HEK293 (cell line): ENCODE measurements around the gene PYHIN1.

Experiments
- CTCF ChIA-PET: fragments of 350-600 bp; formaldehyde crosslinking; extraction: SDS; loops from one replicate; lab custom pipeline; 2021; ENCODE audit warnings: antibody characterized with exemption; lab: Yijun Ruan, JAX
- POLR2A ChIA-PET: fragments of 300-600 bp; formaldehyde crosslinking; extraction: SDS; loops from one replicate; lab custom pipeline; 2020; ENCODE audit warnings: antibody characterized with exemption, inconsistent platforms; lab: Yijun Ruan, JAX
- H3K27ac ChIP-seq: fragments of 200-500 bp; sonication (Bioruptor generic); 2 replicates; pipeline ENCODE4 v1.5.1; 2014; ENCODE audit warnings: low read depth, low read length, control low read depth, inconsistent platforms; ENCODE audit errors: extremely low read depth
- H3K36me3 ChIP-seq, 2 experiments: fragments of 200-500 bp in 1 of 2; sonication (Bioruptor generic) in 1 of 2; 1 replicate in 1 of 2; 2 replicates in 1 of 2; pipeline ENCODE4 v1.5.1; 2014 to 2017; ENCODE audit warnings: inconsistent platforms in 2 of 2, low read length in 2 of 2; ENCODE audit not compliant: control insufficient read depth in 2 of 2, insufficient read depth in 1 of 2
- H3K4me1 ChIP-seq: fragments of 200-500 bp; sonication (Bioruptor generic); 2 replicates; pipeline ENCODE4 v1.5.1; 2014; ENCODE audit warnings: mild to moderate bottlenecking, low read length, inconsistent platforms; ENCODE audit not compliant: control insufficient read depth, insufficient read depth
- H3K4me3 ChIP-seq: 2 replicates; pipeline ENCODE4 v1.5.1; 2011; ENCODE audit warnings: low read depth, mild to moderate bottlenecking, control low read depth, low read length, moderate library complexity
- H3K9me3 ChIP-seq: fragments of 200-500 bp; sonication (Bioruptor generic); 2 replicates; pipeline ENCODE4 v1.5.1; 2014; ENCODE audit warnings: low read depth, low read length, inconsistent platforms; ENCODE audit not compliant: control insufficient read depth, insufficient read depth
- GLI2 ChIP-seq: fragments of 450-650 bp; formaldehyde crosslinking; IDR thresholded peaks from 2 replicates; pipeline ENCODE4; 2017; ENCODE audit warnings: missing biosample characterization, missing genetic modification characterization, low read depth, borderline replicate concordance
- GLI4 ChIP-seq: fragments of 450-650 bp; formaldehyde crosslinking; IDR thresholded peaks from 2 replicates; pipeline ENCODE4 v1.5.1; 2016; ENCODE audit warnings: missing biosample characterization, missing genetic modification characterization
- INSM2 ChIP-seq: fragments of 450-650 bp; formaldehyde crosslinking; IDR thresholded peaks from 2 replicates; pipeline ENCODE4 v1.5.1; 2016; ENCODE audit warnings: missing biosample characterization, missing genetic modification characterization
- KLF17 ChIP-seq: fragments of 450-650 bp; formaldehyde crosslinking; IDR thresholded peaks from 2 replicates; pipeline ENCODE4 v1.5.1; 2016; ENCODE audit warnings: missing biosample characterization, missing genetic modification characterization
- REPIN1 ChIP-seq: fragments of 450-650 bp; formaldehyde crosslinking; IDR thresholded peaks from 2 replicates; pipeline ENCODE4 v1.5.1; 2017; ENCODE audit warnings: missing biosample characterization, missing genetic modification characterization, low read depth
- TRIM28 ChIP-seq: IDR thresholded peaks from 2 replicates; pipeline ENCODE4 v1.6.1; 2011; ENCODE audit warnings: low read length, control low read depth, borderline replicate concordance
- TSHZ1 ChIP-seq: fragments of 450-650 bp; formaldehyde crosslinking; IDR thresholded peaks from 2 replicates; pipeline ENCODE4 v1.5.1; 2016; ENCODE audit warnings: missing biosample characterization, missing genetic modification characterization, borderline replicate concordance
- ZNF280C ChIP-seq: fragments of 450-650 bp; formaldehyde crosslinking; IDR thresholded peaks from 2 replicates; pipeline ENCODE4 v1.5.1; 2016; ENCODE audit warnings: missing biosample characterization, missing genetic modification characterization
- ZNF48 ChIP-seq: fragments of 450-650 bp; formaldehyde crosslinking; IDR thresholded peaks from 2 replicates; pipeline ENCODE4 v1.5.1; 2016; ENCODE audit warnings: missing biosample characterization, missing genetic modification characterization
- ZNF529 ChIP-seq: fragments of 450-650 bp; formaldehyde crosslinking; IDR thresholded peaks from 2 replicates; pipeline ENCODE4 v1.5.1; 2017; ENCODE audit warnings: missing genetic modification characterization, missing biosample characterization; ENCODE audit not compliant: insufficient replicate concordance
- ZNF560 ChIP-seq: fragments of 450-650 bp; formaldehyde crosslinking; IDR thresholded peaks from 2 replicates; pipeline ENCODE4 v1.5.1; 2017; ENCODE audit warnings: missing biosample characterization, missing genetic modification characterization, borderline replicate concordance

PYHIN1 gene

GRCh38 chr1:158930504-158930903 is 848 bp upstream of the PYHIN1 start (continued):
- TF ChIP-seq TSHZ1 (tag by site-specific recombination) (no peak), GLI2 (tag by site-specific recombination) (no peak), KLF17 (tag by site-specific recombination) (no peak), ZNF48 (tag by site-specific recombination) (no peak), ZNF529 (no peak)

GRCh38 chr1:158932171-158932570 is 819 bp downstream of the PYHIN1 start:
- Histone ChIP-seq H3K27ac (no peak overlapping the region), H3K9me3 (no peaks in the 10 kb centered on the region), H3K4me1 (no peaks in the 10 kb centered on the region), H3K4me3 (no peak overlapping the region), H3K36me3 (no peaks in the 10 kb centered on the region)
- TF ChIP-seq ZNF280C (no peak), ZNF560 (tag by site-specific recombination) (no peak), TRIM28 (no peak)
- POLR2A ChIA-PET = no interaction called here
- CTCF ChIA-PET = no interaction called here

- no peak overlapping the region for H3K4me3 ChIP-seq
- POLR2A ChIA-PET = no interaction called here
- CTCF ChIA-PET = interaction anchor here (0.7 kb wide), 1 partner anchor 264 kb away, joined by 3 read pairs; no protein-coding TSS in a partner anchor
Observed at GRCh38 chr1:158933621-158934020, 2.3 kb downstream of the PYHIN1 start.

More at GRCh38 chr1:158933621-158934020, 2.3 kb downstream of the PYHIN1 start:
- TF ChIP-seq INSM2 (tag by site-specific recombination) = no peak
- no peak for TF ChIP-seq GLI4
- no peak for TF ChIP-seq REPIN1 (tag by site-specific recombination)
- Histone ChIP-seq H3K36me3 (no peaks in the 10 kb centered on the region), H3K9me3 (no peaks in the 10 kb centered on the region), H3K4me1 (no peaks in the 10 kb centered on the region), H3K27ac (no peak overlapping the region)
